Mesothelial cell of epicardium (in vitro differentiated cells): Measurements from ENCODE around the gene DDX46. TPM values are rescaled to one million over a fixed set of nuclear protein-coding genes. Genes with fewer than 3 reads are reported as not detected.

Experiments
- DNase-seq, 2 experiments: peaks; one replicate each; pipeline ENCODE4 v3.0.0; 2021; ENCODE audit warnings: low spot score in 2 of 2; ENCODE audit not compliant: unreplicated experiment in 2 of 2
- H3K27ac Mint-ChIP-seq: 2 replicates; pipeline ENCODE4 v1.8.0; 2021; ENCODE audit warnings: mixed read lengths
- H3K27me3 Mint-ChIP-seq: 2 replicates; pipeline ENCODE4 v1.8.0; 2021; ENCODE audit warnings: low read depth, mixed read lengths
- H3K36me3 Mint-ChIP-seq: 2 replicates; pipeline ENCODE4 v1.8.0; 2021; ENCODE audit warnings: mixed read lengths
- H3K4me1 Mint-ChIP-seq: 2 replicates; pipeline ENCODE4 v1.8.0; 2021; ENCODE audit warnings: mixed read lengths
- H3K4me3 Mint-ChIP-seq: 2 replicates; pipeline ENCODE4 v1.8.0; 2021; ENCODE audit warnings: mild to moderate bottlenecking, moderate library complexity, mixed read lengths
- H3K9me3 Mint-ChIP-seq: 2 replicates; pipeline ENCODE4 v1.8.0; 2021; ENCODE audit warnings: mixed read lengths
- CTCF ChIP-seq: fragments of 200-600 bp; sonication (generic); IDR thresholded peaks from one replicate; pipeline ENCODE4 v1.5.0; 2021; ENCODE audit warnings: antibody characterized with exemption; ENCODE audit not compliant: unreplicated experiment
- total RNA-seq: library from RNA; stranded (reverse); gene quantifications from 3 replicates; pipeline ENCODE4 v1.2.1, GENCODE V29; 2021

DDX46 gene
- total RNA-seq, 1 donor from 2014 or later: 61.3 TPM

GRCh38 chr5:134821841-134822240 lies 63.3 kb downstream of the DDX46 start:
- no peak for TF ChIP-seq CTCF
- Mint-ChIP-seq H3K36me3 (peaks cover 25% of the 10 kb centered on the region), H3K27ac (no peak overlapping the region), H3K9me3 (no peaks in the 10 kb centered on the region), H3K4me3 (no peak overlapping the region), H3K27me3 (no peaks in the 10 kb centered on the region), H3K4me1 (no peaks in the 10 kb centered on the region)
- no peak for DNase-seq

GRCh38 chr5:134824681-134825080 lies 66.1 kb downstream of the DDX46 start:
- no peak overlapping the region for H3K27ac Mint-ChIP-seq
- H3K4me1 Mint-ChIP-seq: no peaks in the 10 kb centered on the region
- no peak for TF ChIP-seq CTCF
- no peaks in the 10 kb centered on the region for H3K9me3 Mint-ChIP-seq
- H3K36me3 Mint-ChIP-seq: peaks cover 21% of the 10 kb centered on the region
- no peaks in the 10 kb centered on the region for H3K27me3 Mint-ChIP-seq
- no peak overlapping the region for H3K4me3 Mint-ChIP-seq
- DNase-seq: no peak

GRCh38 chr5:134825212-134825611 lies 66.6 kb downstream of the DDX46 start:
- no peak overlapping the region for H3K4me3 Mint-ChIP-seq
- H3K9me3 Mint-ChIP-seq: no peaks in the 10 kb centered on the region
- H3K4me1 Mint-ChIP-seq: no peaks in the 10 kb centered on the region
- H3K36me3 Mint-ChIP-seq: peaks cover 21% of the 10 kb centered on the region
- no peak for DNase-seq
- H3K27me3 Mint-ChIP-seq: no peaks in the 10 kb centered on the region
- TF ChIP-seq CTCF: no peak
- no peak overlapping the region for H3K27ac Mint-ChIP-seq

- Mint-ChIP-seq H3K27me3 (no peaks in the 10 kb centered on the region), H3K27ac (peak overlapping the region; percentile 87)
- no peak for DNase-seq
Observed at GRCh38 chr5:134833340-134834032, 74.9 kb downstream of the DDX46 start.

GRCh38 chr5:134835623-134836022 lies 77.0 kb downstream of the DDX46 start:
- peaks cover 8% of the 10 kb centered on the region for H3K4me1 Mint-ChIP-seq

More at GRCh38 chr5:134833340-134834032, 74.9 kb downstream of the DDX46 start:
- TF ChIP-seq CTCF: no peak
- Mint-ChIP-seq H3K9me3 (no peaks in the 10 kb centered on the region), H3K4me3 (no peak overlapping the region), H3K4me1 (peaks cover 8% of the 10 kb centered on the region), H3K36me3 (peaks cover 13% of the 10 kb centered on the region)

More at GRCh38 chr5:134835623-134836022, 77.0 kb downstream of the DDX46 start:
- Mint-ChIP-seq H3K27ac (no peak overlapping the region), H3K27me3 (no peaks in the 10 kb centered on the region), H3K36me3 (peaks cover 23% of the 10 kb centered on the region), H3K9me3 (no peaks in the 10 kb centered on the region), H3K4me3 (no peak overlapping the region)
- DNase-seq: no peak
- TF ChIP-seq CTCF: no peak
